T-helper 22 cell (primary cell): ENCODE results near the gene USP53.
"Not testable (repeated sequence)": the region's sequence is repeated elsewhere in the genome, so short reads cannot be mapped to it uniquely, and the experiment has no call there.

ENCODE experiments used
- DNase-seq: peaks from one replicate; pipeline ENCODE4 v3.0.0-alpha.2; 2020; ENCODE audit warnings: low read depth

USP53 gene

GRCh38 chr4:119317990-119318389 lies 105.5 kb downstream of the USP53 start:
- no peak for DNase-seq

DNA sequence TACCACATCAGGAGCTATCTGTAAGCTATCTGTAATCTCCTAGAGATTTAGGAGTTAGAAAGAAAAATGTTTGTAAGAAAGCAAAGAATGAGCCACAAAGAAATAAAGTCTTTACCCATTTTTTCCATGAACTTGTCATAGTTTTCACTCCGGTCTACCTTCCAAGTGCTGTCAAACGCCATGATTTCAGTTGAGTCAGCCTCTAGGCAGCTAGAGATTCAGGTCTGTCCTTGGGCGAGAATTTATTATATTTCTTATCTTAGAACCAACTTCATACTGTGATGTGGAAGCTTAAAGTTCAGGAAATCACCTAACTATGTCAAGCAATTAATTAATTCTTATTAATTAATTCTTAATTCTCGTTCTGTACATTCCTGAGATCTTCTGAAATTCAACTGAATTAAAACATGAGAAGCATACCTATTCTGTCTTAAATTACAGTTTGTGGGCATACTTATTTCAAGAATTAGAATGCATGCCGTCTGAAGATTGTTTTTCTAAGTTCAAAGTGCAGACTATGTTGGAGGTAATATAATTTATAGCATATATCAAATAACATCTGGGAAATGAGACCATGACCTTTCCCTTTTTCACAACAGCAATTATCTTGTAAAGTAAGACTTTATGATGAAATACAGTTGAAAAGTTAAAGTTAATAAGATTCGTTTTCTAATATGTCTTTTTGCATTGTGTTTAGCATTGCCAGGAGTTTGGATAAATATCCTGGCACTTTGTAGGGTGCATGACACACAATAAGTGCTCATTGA lies 109.6 kb downstream of the USP53 start, which contains the start of gene FABP2:
Gene FABP2 (minus strand): TSS at position 218 of the 767 bp plus-strand sequence. CDS start 36 bp downstream, at position 182.
- DNase-seq, result no peak

- DNase-seq, result no peak
Observed at GRCh38 chr4:119328695-119329094, 116.2 kb downstream of the USP53 start.

DNA sequence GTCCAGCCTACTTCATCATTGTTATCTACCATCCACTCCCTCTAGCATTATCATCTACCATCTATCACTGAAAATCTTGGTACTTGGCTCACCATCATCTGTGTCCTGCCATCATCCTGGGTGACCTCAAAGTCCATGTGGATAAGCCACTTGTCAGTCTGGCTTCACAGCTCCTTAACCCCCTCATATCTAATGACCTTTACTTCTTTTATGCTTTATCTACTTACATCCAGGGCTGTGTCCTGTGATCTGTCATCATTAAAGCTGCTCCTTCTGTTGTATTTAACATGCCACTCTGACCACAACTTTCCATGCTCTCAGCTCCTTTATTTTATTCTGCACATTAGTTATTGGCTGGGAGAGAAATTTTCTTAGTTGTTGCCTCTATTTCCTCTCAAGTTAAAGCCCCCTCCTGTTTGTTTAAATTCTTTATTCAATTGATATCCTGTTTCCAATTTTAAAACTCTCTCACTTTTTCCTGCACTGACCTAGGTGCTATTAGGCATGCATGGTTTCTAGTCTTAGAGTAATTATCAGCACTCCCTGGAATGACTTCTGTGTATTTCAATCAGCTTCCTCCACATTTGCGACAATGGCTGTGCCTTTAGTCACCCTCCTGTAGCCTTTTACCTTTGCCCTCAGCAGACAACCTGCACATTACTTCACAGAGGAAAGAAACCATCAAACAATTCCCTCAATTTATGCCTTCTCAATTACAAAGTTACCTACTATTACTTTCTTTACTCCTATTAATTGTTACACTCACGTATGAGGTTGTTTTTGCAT lies 117.5 kb downstream of the USP53 start:
- DNase-seq, result no peak

DNA sequence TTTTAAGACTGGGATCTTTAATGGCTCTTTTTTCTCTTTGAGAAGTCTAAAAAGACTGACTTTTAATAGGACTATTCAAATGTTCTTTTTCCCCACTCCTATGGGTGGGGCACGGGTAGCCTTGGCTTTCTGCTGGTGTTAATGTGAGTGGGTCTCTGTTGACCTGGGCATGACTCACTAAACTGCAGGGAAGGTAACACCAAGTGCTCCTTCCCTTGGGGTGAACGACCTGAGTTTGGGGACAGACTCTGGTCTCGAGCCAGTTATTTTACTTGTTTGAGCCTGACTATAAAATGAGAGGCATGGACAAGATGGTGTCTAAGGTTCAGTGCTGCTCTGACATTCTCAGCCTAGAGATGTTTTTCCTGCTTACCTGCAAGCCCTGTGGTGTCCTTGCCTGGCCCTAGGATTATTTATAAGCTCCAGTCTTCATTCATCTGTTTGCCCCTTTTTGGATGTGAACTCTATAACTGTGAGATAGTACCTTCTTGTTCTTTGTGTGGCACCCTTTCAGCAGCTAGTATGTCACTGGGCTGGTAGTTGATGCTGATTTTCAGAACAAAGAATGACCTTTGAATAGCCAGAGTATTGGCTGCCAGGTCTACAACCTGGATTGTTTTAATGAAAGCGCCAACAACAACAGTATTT lies 123.9 kb downstream of the USP53 start:
- DNase-seq, result not testable (repeated sequence)

GRCh38 chr4:119337010-119337409 lies 124.5 kb downstream of the USP53 start:
- no peak for DNase-seq

DNA sequence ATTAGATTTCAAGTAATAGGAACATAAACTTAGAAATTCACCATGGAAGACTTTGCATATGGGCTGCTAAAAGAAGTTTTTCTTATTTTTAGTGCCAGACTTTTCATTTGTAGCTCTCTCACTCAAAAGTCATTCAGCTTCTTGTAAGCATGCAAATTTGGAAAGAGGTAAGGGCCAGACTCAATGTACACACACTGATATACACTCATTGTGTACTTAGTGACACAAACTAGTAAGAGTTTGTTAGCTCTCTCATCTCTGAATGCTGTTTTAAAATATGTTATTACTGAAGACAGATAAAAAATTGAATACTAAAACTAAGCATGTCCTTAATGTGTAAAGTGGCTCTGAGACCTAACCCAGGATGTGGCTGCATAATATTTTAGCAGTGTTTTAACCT lies 127.4 kb downstream of the USP53 start:
- not testable (repeated sequence) for DNase-seq

GRCh38 chr4:119343293-119343692 lies 130.8 kb downstream of the USP53 start:
- not testable (repeated sequence) for DNase-seq
